ENCODE measurements around the gene C7orf25. TPM values are rescaled to one million over a fixed set of nuclear protein-coding genes. Genes with fewer than 3 reads are reported as not detected.

The C7orf25 gene
- total RNA-seq, 1 donor from 2014 or later = 5.8 TPM

DNA sequence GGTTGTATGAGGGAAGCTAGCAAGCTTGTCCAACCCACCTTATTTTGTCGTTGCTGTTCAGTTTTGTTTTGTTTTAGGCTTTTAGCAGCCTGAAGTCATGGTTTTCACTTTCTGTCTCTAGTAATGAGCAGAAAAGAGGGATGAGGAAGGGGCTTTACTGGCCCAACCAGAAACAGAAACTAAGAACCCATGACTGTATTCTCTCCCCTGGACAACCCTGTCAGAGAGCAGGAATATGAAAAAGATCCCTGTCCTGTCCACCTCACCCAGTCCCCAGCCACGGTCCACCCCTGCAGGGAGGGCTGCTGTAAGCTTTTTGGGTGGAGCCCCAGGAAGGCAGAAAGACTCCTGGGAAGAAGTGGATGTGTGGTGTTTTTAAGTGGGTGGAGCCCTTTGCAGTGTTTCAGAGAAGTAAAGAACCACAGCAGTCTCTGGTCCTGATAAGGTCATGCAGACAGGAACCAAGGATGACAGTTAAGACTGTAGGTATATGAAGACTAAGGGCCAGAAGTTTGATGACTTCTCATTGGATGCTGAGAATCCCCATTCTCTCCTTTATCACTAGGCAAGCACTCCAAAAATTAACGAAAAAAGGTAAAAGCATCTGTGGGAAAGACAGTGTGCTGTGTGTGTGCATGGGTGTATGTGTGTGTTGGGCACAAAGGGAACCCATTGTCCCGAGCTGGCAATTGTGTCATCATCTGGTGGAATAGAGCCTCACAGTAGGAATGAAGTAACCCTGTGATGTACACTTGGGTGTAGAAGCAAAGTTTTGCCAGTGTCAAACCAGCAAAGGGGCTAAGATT is 34.2 kb upstream of the C7orf25 start:
- no peaks in the 10 kb centered on the region for H3K36me3 Mint-ChIP-seq
- peaks cover 3% of the 10 kb centered on the region for H3K9me3 Mint-ChIP-seq
- H3K27ac Mint-ChIP-seq = no peak overlapping the region
- TF ChIP-seq, protein P1, sequence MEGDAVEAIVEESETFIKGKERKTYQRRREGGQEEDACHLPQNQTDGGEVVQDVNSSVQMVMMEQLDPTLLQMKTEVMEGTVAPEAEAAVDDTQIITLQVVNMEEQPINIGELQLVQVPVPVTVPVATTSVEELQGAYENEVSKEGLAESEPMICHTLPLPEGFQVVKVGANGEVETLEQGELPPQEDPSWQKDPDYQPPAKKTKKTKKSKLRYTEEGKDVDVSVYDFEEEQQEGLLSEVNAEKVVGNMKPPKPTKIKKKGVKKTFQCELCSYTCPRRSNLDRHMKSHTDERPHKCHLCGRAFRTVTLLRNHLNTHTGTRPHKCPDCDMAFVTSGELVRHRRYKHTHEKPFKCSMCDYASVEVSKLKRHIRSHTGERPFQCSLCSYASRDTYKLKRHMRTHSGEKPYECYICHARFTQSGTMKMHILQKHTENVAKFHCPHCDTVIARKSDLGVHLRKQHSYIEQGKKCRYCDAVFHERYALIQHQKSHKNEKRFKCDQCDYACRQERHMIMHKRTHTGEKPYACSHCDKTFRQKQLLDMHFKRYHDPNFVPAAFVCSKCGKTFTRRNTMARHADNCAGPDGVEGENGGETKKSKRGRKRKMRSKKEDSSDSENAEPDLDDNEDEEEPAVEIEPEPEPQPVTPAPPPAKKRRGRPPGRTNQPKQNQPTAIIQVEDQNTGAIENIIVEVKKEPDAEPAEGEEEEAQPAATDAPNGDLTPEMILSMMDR (IDR thresholded peaks at IDR 0.05; ENCODE audit: unreplicated experiment) = no peak
- H3K4me1 Mint-ChIP-seq = no peaks in the 10 kb centered on the region
- no peaks in the 10 kb centered on the region for H3K27me3 Mint-ChIP-seq (ENCODE audit: low read depth)
- no peak overlapping the region for H3K4me3 Mint-ChIP-seq
- no peak for DNase-seq (ENCODE audit: low spot score in 2 of 2, unreplicated experiment in 2 of 2)

DNA sequence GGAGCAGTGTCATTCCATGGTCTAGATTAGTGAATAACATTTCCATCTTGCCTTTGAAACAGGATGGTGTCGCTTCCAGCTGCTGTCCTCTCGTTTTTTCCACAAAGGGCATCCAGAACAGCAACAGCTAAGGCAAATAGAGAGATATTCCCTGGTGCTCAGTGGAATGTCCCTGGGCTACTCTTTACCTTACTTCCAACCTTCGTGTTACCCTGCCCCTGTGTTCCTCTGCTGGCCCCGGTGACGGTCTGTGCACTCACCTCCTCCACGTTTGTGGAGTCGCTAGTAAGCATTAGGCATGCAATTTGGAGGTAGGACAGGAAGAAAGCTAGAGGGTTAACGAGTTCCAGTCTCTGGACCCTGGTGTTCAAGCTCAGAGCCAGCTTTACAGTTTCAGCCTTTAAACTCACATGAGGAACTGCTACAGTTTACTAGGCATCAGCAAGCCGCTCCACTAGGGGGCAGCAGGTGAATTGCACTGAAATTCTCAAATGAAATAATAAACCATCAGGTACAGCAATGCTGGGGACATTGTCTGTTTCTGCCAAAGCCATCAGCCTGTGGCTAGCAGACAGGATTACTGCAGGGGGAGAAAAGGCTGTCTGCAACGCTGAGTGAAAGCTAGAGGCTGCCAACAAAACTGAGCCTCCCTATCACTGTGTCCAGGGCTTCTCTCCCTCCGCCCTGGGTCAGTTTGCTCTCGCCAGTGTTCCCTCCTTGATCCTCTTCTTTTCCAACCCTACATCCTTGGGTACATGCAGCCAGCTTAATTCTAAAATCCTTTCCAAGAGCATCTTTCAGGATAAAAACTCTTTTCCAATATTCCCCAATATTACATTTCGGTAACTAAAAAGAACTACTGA is 29.3 kb upstream of the C7orf25 start:
- H3K36me3 Mint-ChIP-seq = peaks cover 10% of the 10 kb centered on the region
- H3K9me3 Mint-ChIP-seq = no peaks in the 10 kb centered on the region
- no peaks in the 10 kb centered on the region for H3K27me3 Mint-ChIP-seq (ENCODE audit: low read depth)
- H3K4me1 Mint-ChIP-seq = no peaks in the 10 kb centered on the region
- DNase-seq (ENCODE audit: low spot score in 2 of 2, unreplicated experiment in 2 of 2) = peak; percentile 63 to 85
- no peak overlapping the region for H3K27ac Mint-ChIP-seq
- TF ChIP-seq, protein P1 (IDR thresholded peaks at IDR 0.05; ENCODE audit: unreplicated experiment) = peak; percentile 89
- no peak overlapping the region for H3K4me3 Mint-ChIP-seq

GRCh38 chr7:42939457-42940240 is 27.8 kb upstream of the C7orf25 start:
- H3K27ac Mint-ChIP-seq = no peak overlapping the region
- no peaks in the 10 kb centered on the region for H3K27me3 Mint-ChIP-seq (ENCODE audit: low read depth)
- DNase-seq (ENCODE audit: low spot score in 2 of 2, unreplicated experiment in 2 of 2) = no peak
- H3K9me3 Mint-ChIP-seq = no peaks in the 10 kb centered on the region
- TF ChIP-seq, protein P1 (IDR thresholded peaks at IDR 0.05; ENCODE audit: unreplicated experiment) = no peak
- H3K4me1 Mint-ChIP-seq = no peaks in the 10 kb centered on the region
- H3K36me3 Mint-ChIP-seq = peaks cover 12% of the 10 kb centered on the region
- no peak overlapping the region for H3K4me3 Mint-ChIP-seq

DNA sequence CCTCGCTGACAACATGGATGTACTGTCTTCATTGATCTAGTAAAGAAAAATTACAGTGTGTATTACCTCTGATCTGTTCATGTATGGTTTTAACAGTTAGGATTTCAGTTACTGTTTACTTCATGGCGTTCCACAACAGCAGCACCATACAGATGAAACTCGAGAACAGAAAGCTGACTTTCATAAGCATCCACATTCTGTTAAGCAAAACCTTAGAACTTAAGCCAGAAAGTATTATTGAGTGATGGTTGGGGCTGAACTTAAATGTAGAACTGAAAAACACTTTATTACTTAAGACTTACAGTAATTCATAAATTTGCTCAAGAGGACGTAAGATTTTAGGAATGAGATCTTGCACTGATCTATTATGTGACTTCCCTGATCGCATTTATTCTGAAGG is 24.0 kb upstream of the C7orf25 start:
- TF ChIP-seq, protein P1 (IDR thresholded peaks at IDR 0.05; ENCODE audit: unreplicated experiment) = no peak
- H3K4me1 Mint-ChIP-seq = peaks cover 20% of the 10 kb centered on the region
- no peaks in the 10 kb centered on the region for H3K27me3 Mint-ChIP-seq (ENCODE audit: low read depth)
- H3K27ac Mint-ChIP-seq = no peak overlapping the region
- H3K36me3 Mint-ChIP-seq = peaks cover 12% of the 10 kb centered on the region
- DNase-seq (ENCODE audit: low spot score in 2 of 2, unreplicated experiment in 2 of 2) = no peak
- H3K9me3 Mint-ChIP-seq = no peaks in the 10 kb centered on the region
- no peak overlapping the region for H3K4me3 Mint-ChIP-seq

GRCh38 chr7:42934291-42934690 is 22.4 kb upstream of the C7orf25 start:
- H3K27me3 Mint-ChIP-seq (ENCODE audit: low read depth) = no peaks in the 10 kb centered on the region

More at GRCh38 chr7:42934291-42934690, 22.4 kb upstream of the C7orf25 start:
- Mint-ChIP-seq H3K27ac (peak overlapping the region; percentile 60), H3K36me3 (peaks cover 12% of the 10 kb centered on the region), H3K4me3 (peak overlapping the region; percentile 24), H3K9me3 (no peaks in the 10 kb centered on the region), H3K4me1 (peaks cover 32% of the 10 kb centered on the region)
- DNase-seq (ENCODE audit: low spot score in 2 of 2, unreplicated experiment in 2 of 2) = no peak
- TF ChIP-seq, protein P1 (IDR thresholded peaks at IDR 0.05; ENCODE audit: unreplicated experiment) = no peak
